ENCODE data around the gene CDYL.

GRCh38 chr6:4914420-4915159 lies 138.4 kb downstream of the CDYL start:
- TF ChIP-seq CTCF (IDR thresholded peaks at IDR 0.05) (no peak), POLR2AphosphoS5 (IDR thresholded peaks at IDR 0.05) (no peak)
